ENCODE measurements around the gene BRIX1. TPM values are rescaled to one million over a fixed set of nuclear protein-coding genes. Genes with fewer than 3 reads are reported as not detected.

Gene BRIX1
- total and polyA plus RNA-seq, 10 donors = 17.8 to 28.3 (median 22.1) TPM

- Histone ChIP-seq H3K9me3 (no peaks in the 10 kb centered on the region), H3K36me3 (peaks cover 0 to 52% (median 31%) of the 10 kb centered on the region in 6 donors), H3K4me3 (no peak overlapping the region), H3K4me1 (peaks cover 24 to 50% (median 39%) of the 10 kb centered on the region in 6 donors), H3K27me3 (replicated peaks in 1 of 7) (no peaks in the 10 kb centered on the region), H3K27ac (no peak overlapping the region)
- intact Hi-C loops (cut with DNase I; ENCODE audit: low total_unique reads) = no loop called here
- TF ChIP-seq POLR2AphosphoS5 (IDR thresholded peaks at IDR 0.05) = no peak
- TF ChIP-seq POLR2A (IDR thresholded peaks at IDR 0.05) = no peak
- no peak for TF ChIP-seq CTCF (IDR thresholded peaks at IDR 0.05 in 8 of 11, conservative IDR thresholded peaks at IDR 0.05 in 3 of 11)
- WGBS, 5 donors = 81 to 92% (median 85%) methylated on average over 2 of the region's 2 CpGs
- DNase-seq = no peak
These were observed 2.4 kb upstream of the BRIX1 start for GRCh38 chr5:34913072-34913471.

GRCh38 chr5:34914671-34915138 lies 806 bp upstream of the BRIX1 start:
- intact Hi-C loops (cut with DNase I; ENCODE audit: low total_unique reads) = no loop called here
- H3K4me1 ChIP-seq = peaks cover 24 to 56% (median 42%) of the 10 kb centered on the region in 6 donors
- peak overlapping the region; percentile 79 to 98 (median 96) for H3K4me3 ChIP-seq
- peak overlapping the region; percentile 86 to 93 (median 90) for H3K27ac ChIP-seq
- DNase-seq = peak; percentile 86
- TF ChIP-seq POLR2A (IDR thresholded peaks at IDR 0.05) (no peak), CTCF (IDR thresholded peaks at IDR 0.05 in 8 of 11, conservative IDR thresholded peaks at IDR 0.05 in 3 of 11) (no peak), POLR2AphosphoS5 (IDR thresholded peaks at IDR 0.05) (no peak)
- no peaks in the 10 kb centered on the region for H3K27me3 ChIP-seq (replicated peaks in 1 of 7)
- WGBS, 5 donors = 2 to 4% (median 3%) methylated on average over 20 of the region's 20 CpGs
- no peaks in the 10 kb centered on the region for H3K9me3 ChIP-seq
- peaks cover 0 to 51% (median 28%) of the 10 kb centered on the region in 6 donors for H3K36me3 ChIP-seq

GRCh38 chr5:34915856-34916192 lies 313 bp downstream of the BRIX1 start:
- intact Hi-C loops (cut with DNase I; ENCODE audit: low total_unique reads) = no loop called here
- peak overlapping the region; percentile 79 to 98 (median 96) for H3K4me3 ChIP-seq

More at GRCh38 chr5:34915856-34916192, 313 bp downstream of the BRIX1 start:
- 0 to 1% (median 0%) methylated on average over 20 of the region's 20 CpGs for whole genome bisulfite sequencing, 5 donors
- no peak for DNase-seq
- TF ChIP-seq POLR2AphosphoS5 (IDR thresholded peaks at IDR 0.05) (no peak), CTCF (IDR thresholded peaks at IDR 0.05 in 8 of 11, conservative IDR thresholded peaks at IDR 0.05 in 3 of 11) (no peak), POLR2A (IDR thresholded peaks at IDR 0.05) (no peak)
- Histone ChIP-seq H3K27me3 (replicated peaks in 1 of 7) (no peaks in the 10 kb centered on the region), H3K9me3 (no peaks in the 10 kb centered on the region), H3K27ac (peak overlapping the region; percentile 86 to 93 (median 90)), H3K36me3 (peaks cover 0 to 51% (median 31%) of the 10 kb centered on the region in 6 donors), H3K4me1 (peaks cover 24 to 56% (median 42%) of the 10 kb centered on the region in 6 donors)
